Measurements from ENCODE around the gene SPATA2L. TPM values are rescaled to one million over a fixed set of nuclear protein-coding genes. Genes with fewer than 3 reads are reported as not detected.

The SPATA2L gene
- total and polyA plus RNA-seq, 2 of the 13 experiments (the other 11 are each of a cell fraction or from before 2014, with no cell fraction given): 9.1 to 20.7 TPM

GRCh38 chr16:89701425-89702406 lies at the start of gene SPATA2L (continued):
- TF ChIP-seq ATF5 (CRISPR knock-in tag; IDR thresholded peaks at IDR 0.05; ENCODE audit: low read depth) (peak; percentile 86), GFI1 (CRISPR knock-in tag; IDR thresholded peaks at IDR 0.05; ENCODE audit: borderline replicate concordance) (peak; percentile 14; the same call in 1 of the 2 replicates), ZBTB34 (CRISPR knock-in tag; IDR thresholded peaks at IDR 0.05) (0 out of 2 replicates have a peak, but pooled peaks have one; percentile 40), POLR2AphosphoS2 (IDR thresholded peaks at IDR 0.05; ENCODE audit: low read depth, low read length) (0 out of 2 replicates have a peak, but pooled peaks have one; percentile 19), HOXD1 (CRISPR knock-in tag; IDR thresholded peaks at IDR 0.05) (peak; percentile 20), JUN (CRISPR knock-in tag; IDR thresholded peaks at IDR 0.05) (no peak), KLF9 (CRISPR knock-in tag; IDR thresholded peaks at IDR 0.05; ENCODE audit: low read depth) (no peak), MNT (IDR thresholded peaks at IDR 0.05) (peak; percentile 53; the same call in 1 of the 2 replicates), ZFP91 (CRISPR knock-in tag; IDR thresholded peaks at IDR 0.05; ENCODE audit: borderline replicate concordance) (no peak; the same call in 1 of the 2 replicates), ZNF33A (CRISPR knock-in tag; IDR thresholded peaks at IDR 0.05; ENCODE audit: borderline replicate concordance) (0 out of 2 replicates have a peak, but pooled peaks have one; percentile 33), MXD3 (CRISPR knock-in tag; IDR thresholded peaks at IDR 0.05) (peak; percentile 80; the same call in 1 of the 2 replicates), TOPORS (CRISPR knock-in tag; IDR thresholded peaks at IDR 0.05) (no peak; the same call in 1 of the 2 replicates), NCOA2 (CRISPR knock-in tag; IDR thresholded peaks at IDR 0.05) (no peak), ZFX (CRISPR knock-in tag; IDR thresholded peaks at IDR 0.05; ENCODE audit: low read depth) (peak; percentile 93), ZNF362 (CRISPR knock-in tag; IDR thresholded peaks at IDR 0.05; ENCODE audit: borderline replicate concordance) (peak; percentile 22; the same call in 1 of the 2 replicates), MAF1 (CRISPR knock-in tag; IDR thresholded peaks at IDR 0.05; ENCODE audit: borderline replicate concordance) (peak; percentile 75; the same call in 1 of the 2 replicates), ZNF460 (CRISPR knock-in tag; IDR thresholded peaks at IDR 0.05; ENCODE audit: borderline replicate concordance) (no peak), SRSF1 (optimal IDR thresholded peaks at IDR 0.05; ENCODE audit: low read depth, low read length) (peak; percentile 32), ZNF660 (CRISPR knock-in tag; IDR thresholded peaks at IDR 0.05; ENCODE audit: borderline replicate concordance, low read depth) (no peak)
